Measurements from ENCODE around the gene CUL2.

- no peak for TF ChIP-seq POLR2A (IDR thresholded peaks at IDR 0.05)
- TF ChIP-seq CTCF (IDR thresholded peaks at IDR 0.05), result no peak
Observed at GRCh38 chr10:34995925-34996324, 94.2 kb downstream of the CUL2 start.
